Measurements from ENCODE around the gene FADD.

FADD gene

DNA sequence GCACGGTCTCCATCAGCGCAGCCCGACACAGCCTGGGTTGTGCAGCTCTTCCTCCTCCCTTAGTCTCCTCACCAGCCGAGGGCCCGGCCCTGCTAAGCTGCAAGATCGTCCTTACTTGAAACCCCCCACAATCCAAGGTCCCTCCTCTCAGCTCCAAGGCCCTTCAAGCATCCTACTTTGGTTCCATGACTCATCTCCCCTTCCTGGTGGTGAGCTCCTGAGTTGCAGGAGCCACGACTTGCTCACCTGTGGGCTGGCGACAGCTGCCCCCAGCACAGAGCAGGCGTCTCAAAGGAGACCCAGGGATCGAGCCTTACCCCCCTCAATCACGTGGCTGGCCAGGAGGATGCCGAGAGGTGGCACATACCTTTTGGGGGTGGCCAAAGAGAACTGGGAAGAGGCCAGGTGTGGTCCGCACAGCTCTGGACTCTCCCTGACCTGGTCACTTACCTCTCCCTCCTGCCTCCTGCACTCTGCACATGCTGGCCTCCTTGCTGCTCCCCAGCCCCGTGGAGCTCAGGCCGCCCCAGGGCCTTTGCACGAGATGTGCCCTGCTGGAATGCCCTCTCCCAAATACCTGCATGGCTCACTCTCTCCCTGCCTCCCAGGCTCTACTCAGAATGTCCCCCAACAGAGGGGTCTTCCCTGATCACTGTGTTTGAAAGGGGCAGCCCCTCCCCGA is 35.2 kb upstream of the FADD start:
- Histone ChIP-seq H3K36me3 (ENCODE audit: insufficient read depth, low read length) (no peaks in the 10 kb centered on the region), H3K4me1 (ENCODE audit: control insufficient read depth, insufficient read depth, low read length, unreplicated experiment) (no peaks in the 10 kb centered on the region), H3K27me3 (ENCODE audit: insufficient read depth, low read length) (no peaks in the 10 kb centered on the region), H3K27ac (ENCODE audit: low read depth, low read length) (no peak overlapping the region), H3K4me3 (ENCODE audit: low read depth, low read length) (no peak overlapping the region), H3K79me2 (ENCODE audit: control insufficient read depth, insufficient read depth, low read length, unreplicated experiment) (no peaks in the 10 kb centered on the region), H2AFZ (ENCODE audit: low read length, unreplicated experiment) (no peak overlapping the region)

GRCh38 chr11:70168405-70168754 is 34.7 kb upstream of the FADD start:
- H2AFZ ChIP-seq (ENCODE audit: low read length, unreplicated experiment): no peak overlapping the region
- no peak overlapping the region for H3K4me3 ChIP-seq (ENCODE audit: low read depth, low read length)
- no peaks in the 10 kb centered on the region for H3K27me3 ChIP-seq (ENCODE audit: insufficient read depth, low read length)
- no peaks in the 10 kb centered on the region for H3K36me3 ChIP-seq (ENCODE audit: insufficient read depth, low read length)
- H3K4me1 ChIP-seq (ENCODE audit: control insufficient read depth, insufficient read depth, low read length, unreplicated experiment): no peaks in the 10 kb centered on the region
- no peaks in the 10 kb centered on the region for H3K79me2 ChIP-seq (ENCODE audit: control insufficient read depth, insufficient read depth, low read length, unreplicated experiment)
- H3K27ac ChIP-seq (ENCODE audit: low read depth, low read length): no peak overlapping the region

GRCh38 chr11:70169127-70169526 is 34.0 kb upstream of the FADD start:
- Histone ChIP-seq H3K27ac (ENCODE audit: low read depth, low read length) (no peak overlapping the region), H2AFZ (ENCODE audit: low read length, unreplicated experiment) (no peak overlapping the region), H3K27me3 (ENCODE audit: insufficient read depth, low read length) (no peaks in the 10 kb centered on the region)

DNA sequence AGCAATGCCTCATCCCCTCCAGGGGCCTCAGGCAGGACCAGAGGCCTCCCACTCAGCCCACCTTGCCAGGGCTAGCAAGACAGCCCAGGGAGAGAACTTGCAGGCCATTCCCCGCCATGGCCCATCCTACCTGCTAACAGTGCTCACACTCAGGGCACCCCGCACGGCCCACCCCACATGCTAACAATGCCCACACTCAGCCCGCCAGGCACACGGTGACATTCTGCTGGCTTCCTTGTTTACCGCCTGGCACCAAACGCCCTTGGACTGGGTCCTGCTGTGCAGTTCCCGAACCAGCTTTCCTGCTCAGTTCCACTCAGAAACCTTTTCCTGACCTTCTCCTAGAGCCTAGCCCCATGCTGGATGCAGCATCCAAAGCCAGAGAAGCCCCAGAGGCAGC is 33.5 kb upstream of the FADD start:
- no peaks in the 10 kb centered on the region for H3K36me3 ChIP-seq (ENCODE audit: insufficient read depth, low read length)
- H3K27ac ChIP-seq (ENCODE audit: low read depth, low read length): no peak overlapping the region

More at GRCh38 chr11:70169127-70169526, 34.0 kb upstream of the FADD start:
- Histone ChIP-seq H3K79me2 (ENCODE audit: control insufficient read depth, insufficient read depth, low read length, unreplicated experiment) (no peaks in the 10 kb centered on the region), H3K36me3 (ENCODE audit: insufficient read depth, low read length) (no peaks in the 10 kb centered on the region), H3K4me1 (ENCODE audit: control insufficient read depth, insufficient read depth, low read length, unreplicated experiment) (no peaks in the 10 kb centered on the region), H3K4me3 (ENCODE audit: low read depth, low read length) (no peak overlapping the region)

DNA sequence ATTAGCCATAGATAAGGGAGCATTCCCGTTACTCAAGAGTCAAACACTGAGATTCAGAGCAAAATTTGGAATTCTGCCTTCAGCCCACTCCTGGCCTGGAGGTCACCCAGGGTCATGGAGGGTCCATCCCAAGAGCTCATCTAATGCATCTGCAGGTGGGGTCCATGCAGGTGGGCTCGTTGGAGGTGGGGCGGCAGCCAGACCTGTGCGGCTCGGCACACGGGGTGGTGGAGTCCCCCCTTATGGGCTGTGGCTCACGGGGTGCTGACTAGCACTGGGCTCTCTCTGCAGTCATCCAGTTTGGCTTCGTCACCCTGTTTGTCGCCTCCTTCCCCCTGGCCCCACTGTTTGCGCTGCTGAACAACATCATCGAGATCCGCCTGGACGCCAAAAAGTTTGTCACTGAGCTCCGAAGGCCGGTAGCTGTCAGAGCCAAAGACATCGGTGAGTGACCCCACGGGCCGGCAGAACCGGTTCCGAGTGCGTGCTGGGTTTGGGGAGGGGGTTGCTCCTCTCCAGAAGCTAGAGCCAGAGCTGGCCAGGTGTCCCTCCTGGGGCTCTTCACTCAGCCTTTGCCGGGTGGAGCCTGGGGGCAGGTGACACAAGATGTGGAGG is 32.4 kb upstream of the FADD start:
- Histone ChIP-seq H3K4me1 (ENCODE audit: control insufficient read depth, insufficient read depth, low read length, unreplicated experiment) (no peaks in the 10 kb centered on the region), H3K36me3 (ENCODE audit: insufficient read depth, low read length) (no peaks in the 10 kb centered on the region), H3K27ac (ENCODE audit: low read depth, low read length) (no peak overlapping the region), H2AFZ (ENCODE audit: low read length, unreplicated experiment) (no peak overlapping the region), H3K27me3 (ENCODE audit: insufficient read depth, low read length) (no peaks in the 10 kb centered on the region), H3K79me2 (ENCODE audit: control insufficient read depth, insufficient read depth, low read length, unreplicated experiment) (no peaks in the 10 kb centered on the region), H3K4me3 (ENCODE audit: low read depth, low read length) (no peak overlapping the region)

More for the DNA sequence above, 33.5 kb upstream of the FADD start:
- no peak overlapping the region for H3K4me3 ChIP-seq (ENCODE audit: low read depth, low read length)
- no peak overlapping the region for H2AFZ ChIP-seq (ENCODE audit: low read length, unreplicated experiment)
- H3K4me1 ChIP-seq (ENCODE audit: control insufficient read depth, insufficient read depth, low read length, unreplicated experiment): no peaks in the 10 kb centered on the region
- H3K27me3 ChIP-seq (ENCODE audit: insufficient read depth, low read length): no peaks in the 10 kb centered on the region
- H3K79me2 ChIP-seq (ENCODE audit: control insufficient read depth, insufficient read depth, low read length, unreplicated experiment): no peaks in the 10 kb centered on the region

DNA sequence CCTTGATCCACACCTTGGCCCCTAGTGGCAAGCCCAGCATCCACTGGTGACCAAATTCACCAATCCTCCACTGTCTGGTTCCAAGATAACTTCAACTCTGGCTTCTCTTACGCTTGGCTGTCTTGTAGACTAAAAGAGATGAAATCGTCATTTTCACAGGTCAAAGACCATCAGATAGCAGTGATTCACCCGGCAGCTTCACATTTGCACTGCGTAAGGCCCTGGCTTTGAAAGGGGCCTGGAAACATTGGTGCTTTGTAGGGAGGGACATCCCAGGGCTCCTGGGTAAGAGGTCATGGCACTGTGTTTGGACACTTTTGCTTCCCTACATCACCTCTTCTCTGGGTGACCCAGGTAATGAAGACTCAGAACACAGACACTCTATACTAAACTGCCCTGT is 30.1 kb upstream of the FADD start:
- no peak overlapping the region for H2AFZ ChIP-seq (ENCODE audit: low read length, unreplicated experiment)
- no peak overlapping the region for H3K27ac ChIP-seq (ENCODE audit: low read depth, low read length)
- H3K36me3 ChIP-seq (ENCODE audit: insufficient read depth, low read length): no peaks in the 10 kb centered on the region

DNA sequence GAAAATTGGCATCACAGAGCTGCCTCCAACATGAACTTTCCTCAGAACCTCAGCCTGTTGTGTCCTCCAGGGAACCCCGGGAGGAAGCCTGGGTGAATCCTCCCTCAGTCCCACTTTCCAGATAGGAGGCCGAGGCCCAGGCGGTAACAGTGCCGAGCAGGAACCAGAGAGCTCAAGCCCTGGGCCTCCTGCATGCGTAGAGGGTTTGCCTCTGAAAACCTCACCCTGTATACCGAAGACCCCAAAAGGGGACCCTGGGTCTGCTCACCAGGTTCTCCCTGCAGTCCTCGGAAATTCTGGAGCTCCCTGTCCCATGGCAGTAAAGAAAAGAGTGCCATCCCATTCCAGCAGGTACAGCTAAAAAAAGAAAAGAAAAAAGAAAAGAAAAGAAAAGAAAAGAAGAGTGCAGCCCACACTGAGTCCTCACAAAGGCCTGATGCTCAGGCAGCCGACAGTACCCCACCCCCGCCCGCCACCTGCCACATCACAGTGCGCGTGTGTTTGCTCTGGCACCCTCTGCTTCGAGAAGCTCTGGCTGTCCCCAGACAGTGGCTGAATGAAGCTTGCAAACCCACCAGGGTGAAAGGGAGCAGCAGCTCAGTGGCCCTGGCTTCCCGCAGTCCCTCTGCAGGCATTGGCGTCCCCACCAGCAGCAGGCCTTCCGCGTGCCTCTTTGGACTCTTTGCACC is 28.4 kb upstream of the FADD start:
- H3K27ac ChIP-seq (ENCODE audit: low read depth, low read length): no peak overlapping the region
- H2AFZ ChIP-seq (ENCODE audit: low read length, unreplicated experiment): no peak overlapping the region
- no peaks in the 10 kb centered on the region for H3K36me3 ChIP-seq (ENCODE audit: insufficient read depth, low read length)
- no peaks in the 10 kb centered on the region for H3K4me1 ChIP-seq (ENCODE audit: control insufficient read depth, insufficient read depth, low read length, unreplicated experiment)
- H3K27me3 ChIP-seq (ENCODE audit: insufficient read depth, low read length): no peaks in the 10 kb centered on the region
- no peaks in the 10 kb centered on the region for H3K79me2 ChIP-seq (ENCODE audit: control insufficient read depth, insufficient read depth, low read length, unreplicated experiment)
- no peak overlapping the region for H3K4me3 ChIP-seq (ENCODE audit: low read depth, low read length)

More for the DNA sequence above, 30.1 kb upstream of the FADD start:
- H3K27me3 ChIP-seq (ENCODE audit: insufficient read depth, low read length): no peaks in the 10 kb centered on the region
- H3K4me1 ChIP-seq (ENCODE audit: control insufficient read depth, insufficient read depth, low read length, unreplicated experiment): no peaks in the 10 kb centered on the region
- H3K4me3 ChIP-seq (ENCODE audit: low read depth, low read length): no peak overlapping the region
- no peaks in the 10 kb centered on the region for H3K79me2 ChIP-seq (ENCODE audit: control insufficient read depth, insufficient read depth, low read length, unreplicated experiment)

DNA sequence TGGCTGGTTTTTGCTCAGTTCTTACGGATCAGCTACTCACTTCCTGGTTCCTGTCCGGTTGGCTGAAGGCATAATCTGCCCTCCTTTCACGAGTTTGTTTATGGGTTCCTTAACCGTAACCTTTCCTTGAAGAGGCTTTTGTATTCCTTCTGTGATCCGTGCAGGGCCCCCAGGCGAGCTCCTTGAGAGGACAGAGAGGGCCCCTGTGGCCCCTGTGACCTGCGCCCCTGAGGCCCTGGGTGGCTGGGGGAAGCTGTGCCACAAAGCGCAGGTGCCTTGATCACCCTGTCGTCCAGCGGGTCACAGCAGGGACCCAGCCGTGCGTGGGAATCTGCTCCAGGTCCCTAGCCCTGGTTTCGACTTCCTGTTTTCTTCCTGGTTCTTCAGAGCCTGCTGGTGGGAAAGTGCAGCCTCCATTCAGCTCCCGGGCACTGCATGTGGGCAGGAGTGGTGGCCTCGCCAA is 27.8 kb upstream of the FADD start:
- Histone ChIP-seq H2AFZ (ENCODE audit: low read length, unreplicated experiment) (no peak overlapping the region), H3K79me2 (ENCODE audit: control insufficient read depth, insufficient read depth, low read length, unreplicated experiment) (no peaks in the 10 kb centered on the region), H3K27me3 (ENCODE audit: insufficient read depth, low read length) (no peaks in the 10 kb centered on the region), H3K4me3 (ENCODE audit: low read depth, low read length) (no peak overlapping the region), H3K4me1 (ENCODE audit: control insufficient read depth, insufficient read depth, low read length, unreplicated experiment) (no peaks in the 10 kb centered on the region), H3K36me3 (ENCODE audit: insufficient read depth, low read length) (no peaks in the 10 kb centered on the region), H3K27ac (ENCODE audit: low read depth, low read length) (no peak overlapping the region)

DNA sequence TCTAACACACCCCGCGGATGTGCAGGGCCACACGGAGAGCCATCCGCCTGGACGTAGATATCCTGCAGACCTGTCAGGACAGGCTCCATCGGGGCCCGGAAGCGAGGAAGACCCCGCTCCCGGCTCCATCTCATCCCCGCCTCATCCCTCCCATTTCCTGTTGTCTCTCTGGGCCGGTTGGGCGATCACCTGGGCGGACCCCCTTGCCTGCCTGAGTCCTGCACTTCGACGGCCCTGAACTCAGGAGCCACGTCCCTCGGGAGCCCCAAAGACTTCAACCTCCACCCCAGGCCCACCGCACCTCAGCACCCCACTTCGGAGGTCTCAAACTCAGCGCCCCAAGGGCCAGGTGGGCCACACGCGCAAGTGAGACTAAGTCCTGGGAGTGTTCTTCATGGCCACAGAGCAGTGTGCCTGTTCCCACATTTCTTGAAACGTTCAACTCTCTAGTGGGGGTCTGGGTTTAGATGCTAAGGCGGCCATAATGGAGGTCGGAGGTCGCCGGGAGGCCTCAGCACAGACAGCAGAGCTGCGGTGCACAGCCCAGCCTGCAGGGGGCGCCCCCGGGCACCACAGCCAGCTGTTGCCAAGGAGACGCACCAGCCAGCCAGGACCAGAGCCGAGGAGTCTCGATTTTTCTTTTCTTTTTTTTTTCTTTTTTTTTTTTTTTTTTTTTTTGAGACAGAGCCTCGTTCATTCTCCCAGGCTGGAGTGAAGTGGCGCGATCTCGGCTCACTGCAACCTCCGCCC is 26.0 kb upstream of the FADD start:
- Histone ChIP-seq H3K79me2 (ENCODE audit: control insufficient read depth, insufficient read depth, low read length, unreplicated experiment) (no peaks in the 10 kb centered on the region), H3K36me3 (ENCODE audit: insufficient read depth, low read length) (no peaks in the 10 kb centered on the region), H3K27ac (ENCODE audit: low read depth, low read length) (no peak overlapping the region), H2AFZ (ENCODE audit: low read length, unreplicated experiment) (no peak overlapping the region), H3K4me1 (ENCODE audit: control insufficient read depth, insufficient read depth, low read length, unreplicated experiment) (no peaks in the 10 kb centered on the region), H3K27me3 (ENCODE audit: insufficient read depth, low read length) (no peaks in the 10 kb centered on the region), H3K4me3 (ENCODE audit: low read depth, low read length) (no peak overlapping the region)

GRCh38 chr11:70180906-70181305 is 22.2 kb upstream of the FADD start:
- H3K79me2 ChIP-seq (ENCODE audit: control insufficient read depth, insufficient read depth, low read length, unreplicated experiment): no peaks in the 10 kb centered on the region
- H3K27ac ChIP-seq (ENCODE audit: low read depth, low read length): no peak overlapping the region
- no peaks in the 10 kb centered on the region for H3K27me3 ChIP-seq (ENCODE audit: insufficient read depth, low read length)
- H3K36me3 ChIP-seq (ENCODE audit: insufficient read depth, low read length): no peaks in the 10 kb centered on the region
- no peak overlapping the region for H2AFZ ChIP-seq (ENCODE audit: low read length, unreplicated experiment)
- no peaks in the 10 kb centered on the region for H3K4me1 ChIP-seq (ENCODE audit: control insufficient read depth, insufficient read depth, low read length, unreplicated experiment)
- no peak overlapping the region for H3K4me3 ChIP-seq (ENCODE audit: low read depth, low read length)

Measured in ACC112 (cell line).